HL-60 (cell line): ENCODE measurements around the gene MYO1D.

Source experiments
- DNase-seq, 2 experiments: peaks; one replicate each; pipeline ENCODE4 v3.0.0-alpha.2; 2010 to 2020; ENCODE audit warnings: low read depth in 1 of 2, low spot score in 1 of 2
- H3K27ac ChIP-seq: fragments of 250-450 bp; sonication (Bioruptor Pico); replicated peaks from 2 replicates; pipeline ENCODE4 v1.5.1; 2020; ENCODE audit warnings: mild to moderate bottlenecking, moderate library complexity
- H3K27me3 ChIP-seq: fragments of 250-450 bp; sonication (Bioruptor Pico); 2 replicates; pipeline ENCODE4 v1.5.1; 2021; ENCODE audit warnings: mild to moderate bottlenecking, moderate library complexity; ENCODE audit not compliant: insufficient read depth, poor library complexity, severe bottlenecking
- H3K4me3 ChIP-seq: replicated peaks from 2 replicates; pipeline ENCODE4 v1.5.1; 2011; ENCODE audit warnings: mild to moderate bottlenecking, control low read depth, low read length; ENCODE audit not compliant: insufficient read depth
- CTCF ChIP-seq: IDR thresholded peaks from one replicate; pipeline ENCODE4 v1.5.1; 2011; ENCODE audit warnings: low read length, control low read depth, inconsistent platforms; ENCODE audit not compliant: insufficient read depth
- GABPA ChIP-seq: IDR thresholded peaks from 2 replicates; pipeline ENCODE4 v1.6.1; 2012; ENCODE audit warnings: low read depth
- POLR2AphosphoS5 ChIP-seq: IDR thresholded peaks from 2 replicates; pipeline ENCODE4 v1.6.1; 2012; ENCODE audit warnings: low read depth
- SPI1 ChIP-seq: IDR thresholded peaks from 2 replicates; pipeline ENCODE4 v1.6.1; 2012; ENCODE audit warnings: low read depth, mild to moderate bottlenecking, borderline replicate concordance
- TF ChIP-seq, protein P1 (sequence below): IDR thresholded peaks from 2 replicates; pipeline ENCODE4 v1.6.1; 2012; ENCODE audit warnings: low read depth; ENCODE audit not compliant: insufficient replicate concordance

MYO1D gene

DNA sequence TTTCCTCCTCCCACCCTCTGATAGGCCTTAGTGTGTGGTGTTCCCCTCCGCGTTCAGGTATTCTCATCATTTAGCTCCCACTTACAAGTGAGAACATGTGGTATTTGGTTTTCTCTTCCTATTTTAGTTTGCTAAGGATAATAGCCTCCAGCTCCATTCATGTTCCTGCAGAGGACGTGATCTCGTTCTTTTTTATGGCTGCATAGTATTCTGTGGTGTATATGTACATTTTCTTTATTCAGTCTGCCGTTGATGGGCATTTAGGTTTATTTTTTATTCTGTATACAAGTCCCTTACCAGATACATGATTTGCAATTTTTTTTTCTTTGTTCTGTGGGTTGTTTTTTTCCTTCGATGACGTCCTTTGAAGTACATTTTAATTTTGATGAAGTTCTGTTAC is 409.0 kb downstream of the MYO1D start:
- TF ChIP-seq GABPA (no peak), POLR2AphosphoS5 (no peak), CTCF (no peak)
- TF ChIP-seq, protein P1, sequence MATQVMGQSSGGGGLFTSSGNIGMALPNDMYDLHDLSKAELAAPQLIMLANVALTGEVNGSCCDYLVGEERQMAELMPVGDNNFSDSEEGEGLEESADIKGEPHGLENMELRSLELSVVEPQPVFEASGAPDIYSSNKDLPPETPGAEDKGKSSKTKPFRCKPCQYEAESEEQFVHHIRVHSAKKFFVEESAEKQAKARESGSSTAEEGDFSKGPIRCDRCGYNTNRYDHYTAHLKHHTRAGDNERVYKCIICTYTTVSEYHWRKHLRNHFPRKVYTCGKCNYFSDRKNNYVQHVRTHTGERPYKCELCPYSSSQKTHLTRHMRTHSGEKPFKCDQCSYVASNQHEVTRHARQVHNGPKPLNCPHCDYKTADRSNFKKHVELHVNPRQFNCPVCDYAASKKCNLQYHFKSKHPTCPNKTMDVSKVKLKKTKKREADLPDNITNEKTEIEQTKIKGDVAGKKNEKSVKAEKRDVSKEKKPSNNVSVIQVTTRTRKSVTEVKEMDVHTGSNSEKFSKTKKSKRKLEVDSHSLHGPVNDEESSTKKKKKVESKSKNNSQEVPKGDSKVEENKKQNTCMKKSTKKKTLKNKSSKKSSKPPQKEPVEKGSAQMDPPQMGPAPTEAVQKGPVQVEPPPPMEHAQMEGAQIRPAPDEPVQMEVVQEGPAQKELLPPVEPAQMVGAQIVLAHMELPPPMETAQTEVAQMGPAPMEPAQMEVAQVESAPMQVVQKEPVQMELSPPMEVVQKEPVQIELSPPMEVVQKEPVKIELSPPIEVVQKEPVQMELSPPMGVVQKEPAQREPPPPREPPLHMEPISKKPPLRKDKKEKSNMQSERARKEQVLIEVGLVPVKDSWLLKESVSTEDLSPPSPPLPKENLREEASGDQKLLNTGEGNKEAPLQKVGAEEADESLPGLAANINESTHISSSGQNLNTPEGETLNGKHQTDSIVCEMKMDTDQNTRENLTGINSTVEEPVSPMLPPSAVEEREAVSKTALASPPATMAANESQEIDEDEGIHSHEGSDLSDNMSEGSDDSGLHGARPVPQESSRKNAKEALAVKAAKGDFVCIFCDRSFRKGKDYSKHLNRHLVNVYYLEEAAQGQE: no peak
- no peak for DNase-seq
- H3K27ac ChIP-seq: no peak overlapping the region
- no peaks in the 10 kb centered on the region for H3K27me3 ChIP-seq
- H3K4me3 ChIP-seq: no peak overlapping the region

DNA sequence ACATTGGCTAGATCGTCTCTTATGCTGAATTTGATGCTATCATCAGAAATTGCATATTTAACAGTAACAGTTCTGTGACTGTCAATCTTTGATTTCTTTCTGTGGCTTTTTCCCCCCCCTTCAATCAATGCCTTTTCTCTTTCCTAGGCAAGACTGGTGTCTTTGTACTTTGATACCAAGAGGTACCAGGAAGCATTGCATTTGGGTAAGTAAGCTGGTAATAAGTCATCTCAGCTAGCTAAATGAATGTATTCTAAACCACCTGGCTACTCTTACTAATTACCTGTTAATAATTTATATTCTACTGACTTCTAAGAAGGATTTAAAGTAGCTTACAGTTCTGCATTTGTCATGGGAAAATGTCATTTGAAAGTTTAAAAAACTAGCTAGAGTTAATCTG is 412.6 kb downstream of the MYO1D start:
- no peak for DNase-seq
- Histone ChIP-seq H3K27me3 (no peaks in the 10 kb centered on the region), H3K4me3 (no peak overlapping the region), H3K27ac (no peak overlapping the region)
- TF ChIP-seq, protein P1: no peak
- no peak for TF ChIP-seq GABPA
- TF ChIP-seq POLR2AphosphoS5: no peak
- no peak for TF ChIP-seq SPI1
- TF ChIP-seq CTCF: no peak

DNA sequence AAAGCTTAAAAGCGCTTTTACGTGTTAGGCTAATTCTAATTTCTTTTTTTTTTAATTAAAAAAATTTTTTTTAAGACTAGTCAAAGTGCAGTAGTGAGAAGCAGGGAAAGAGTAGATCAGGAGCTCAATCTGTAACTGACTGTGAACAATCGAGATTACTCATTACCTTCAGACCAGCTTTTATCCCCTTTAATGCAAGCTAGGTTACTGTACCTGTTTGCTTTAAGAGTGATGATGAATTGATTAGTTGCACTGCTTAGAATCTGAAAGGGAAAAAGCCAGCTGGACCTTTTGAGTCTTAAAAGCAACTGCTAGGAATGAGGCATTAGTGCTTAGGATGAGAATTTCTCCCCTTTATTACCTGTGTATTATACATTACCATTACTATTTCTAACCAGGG is 413.6 kb downstream of the MYO1D start:
- H3K4me3 ChIP-seq: no peak overlapping the region
- no peak for DNase-seq
- no peak overlapping the region for H3K27ac ChIP-seq
- TF ChIP-seq GABPA (no peak), CTCF (no peak), POLR2AphosphoS5 (no peak), SPI1 (no peak)
- TF ChIP-seq, protein P1: no peak
- H3K27me3 ChIP-seq: no peaks in the 10 kb centered on the region
